ENCODE measurements around the gene AUTS2. TPM values are rescaled to one million over a fixed set of nuclear protein-coding genes. Genes with fewer than 3 reads are reported as not detected.
A peak's percentile ranks its signal among the peaks of the same experiment; 100 is the strongest.

Gene AUTS2
- polyA plus RNA-seq, 1 donor from 2014 or later = 97.3 TPM

DNA sequence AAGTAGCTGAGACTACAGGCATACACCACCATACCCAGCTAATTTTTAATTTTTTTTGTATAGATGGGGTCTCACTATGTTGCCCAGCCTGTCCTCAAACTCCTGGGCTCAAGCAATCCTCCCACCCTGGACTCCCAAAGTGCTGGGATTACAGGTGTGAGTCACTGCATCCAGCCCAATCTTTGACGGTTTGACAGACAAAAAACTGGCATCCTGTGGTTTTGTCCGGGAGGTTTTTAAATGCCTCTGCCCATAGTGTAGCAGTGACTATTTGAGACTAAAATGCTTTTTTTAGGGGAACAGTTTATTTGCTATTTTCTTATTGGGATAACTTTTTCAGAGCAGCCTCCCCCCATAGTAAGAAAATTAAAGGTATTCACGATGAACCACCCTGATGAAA is 1010.0 kb downstream of the AUTS2 start:
- Histone ChIP-seq H3F3A (ENCODE audit: insufficient read depth, low read length, poor library complexity, severe bottlenecking) (no peaks in the 10 kb centered on the region), H3K27ac (ENCODE audit: low read length) (no peak overlapping the region)
- TF ChIP-seq, protein P1, sequence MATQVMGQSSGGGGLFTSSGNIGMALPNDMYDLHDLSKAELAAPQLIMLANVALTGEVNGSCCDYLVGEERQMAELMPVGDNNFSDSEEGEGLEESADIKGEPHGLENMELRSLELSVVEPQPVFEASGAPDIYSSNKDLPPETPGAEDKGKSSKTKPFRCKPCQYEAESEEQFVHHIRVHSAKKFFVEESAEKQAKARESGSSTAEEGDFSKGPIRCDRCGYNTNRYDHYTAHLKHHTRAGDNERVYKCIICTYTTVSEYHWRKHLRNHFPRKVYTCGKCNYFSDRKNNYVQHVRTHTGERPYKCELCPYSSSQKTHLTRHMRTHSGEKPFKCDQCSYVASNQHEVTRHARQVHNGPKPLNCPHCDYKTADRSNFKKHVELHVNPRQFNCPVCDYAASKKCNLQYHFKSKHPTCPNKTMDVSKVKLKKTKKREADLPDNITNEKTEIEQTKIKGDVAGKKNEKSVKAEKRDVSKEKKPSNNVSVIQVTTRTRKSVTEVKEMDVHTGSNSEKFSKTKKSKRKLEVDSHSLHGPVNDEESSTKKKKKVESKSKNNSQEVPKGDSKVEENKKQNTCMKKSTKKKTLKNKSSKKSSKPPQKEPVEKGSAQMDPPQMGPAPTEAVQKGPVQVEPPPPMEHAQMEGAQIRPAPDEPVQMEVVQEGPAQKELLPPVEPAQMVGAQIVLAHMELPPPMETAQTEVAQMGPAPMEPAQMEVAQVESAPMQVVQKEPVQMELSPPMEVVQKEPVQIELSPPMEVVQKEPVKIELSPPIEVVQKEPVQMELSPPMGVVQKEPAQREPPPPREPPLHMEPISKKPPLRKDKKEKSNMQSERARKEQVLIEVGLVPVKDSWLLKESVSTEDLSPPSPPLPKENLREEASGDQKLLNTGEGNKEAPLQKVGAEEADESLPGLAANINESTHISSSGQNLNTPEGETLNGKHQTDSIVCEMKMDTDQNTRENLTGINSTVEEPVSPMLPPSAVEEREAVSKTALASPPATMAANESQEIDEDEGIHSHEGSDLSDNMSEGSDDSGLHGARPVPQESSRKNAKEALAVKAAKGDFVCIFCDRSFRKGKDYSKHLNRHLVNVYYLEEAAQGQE (IDR thresholded peaks at IDR 0.05; ENCODE audit: borderline replicate concordance) = no peak
- no peak for TF ChIP-seq SMC3 (conservative IDR thresholded peaks at IDR 0.05; ENCODE audit: poor library complexity)
- TF ChIP-seq EZH2 (IDR thresholded peaks at IDR 0.05; ENCODE audit: borderline replicate concordance, insufficient read depth, low read length, poor library complexity, severe bottlenecking) = no peak
- TF ChIP-seq, protein P2, sequence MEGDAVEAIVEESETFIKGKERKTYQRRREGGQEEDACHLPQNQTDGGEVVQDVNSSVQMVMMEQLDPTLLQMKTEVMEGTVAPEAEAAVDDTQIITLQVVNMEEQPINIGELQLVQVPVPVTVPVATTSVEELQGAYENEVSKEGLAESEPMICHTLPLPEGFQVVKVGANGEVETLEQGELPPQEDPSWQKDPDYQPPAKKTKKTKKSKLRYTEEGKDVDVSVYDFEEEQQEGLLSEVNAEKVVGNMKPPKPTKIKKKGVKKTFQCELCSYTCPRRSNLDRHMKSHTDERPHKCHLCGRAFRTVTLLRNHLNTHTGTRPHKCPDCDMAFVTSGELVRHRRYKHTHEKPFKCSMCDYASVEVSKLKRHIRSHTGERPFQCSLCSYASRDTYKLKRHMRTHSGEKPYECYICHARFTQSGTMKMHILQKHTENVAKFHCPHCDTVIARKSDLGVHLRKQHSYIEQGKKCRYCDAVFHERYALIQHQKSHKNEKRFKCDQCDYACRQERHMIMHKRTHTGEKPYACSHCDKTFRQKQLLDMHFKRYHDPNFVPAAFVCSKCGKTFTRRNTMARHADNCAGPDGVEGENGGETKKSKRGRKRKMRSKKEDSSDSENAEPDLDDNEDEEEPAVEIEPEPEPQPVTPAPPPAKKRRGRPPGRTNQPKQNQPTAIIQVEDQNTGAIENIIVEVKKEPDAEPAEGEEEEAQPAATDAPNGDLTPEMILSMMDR (IDR thresholded peaks at IDR 0.05; ENCODE audit: poor library complexity, severe bottlenecking) = no peak
- no peak for TF ChIP-seq TAF1 (IDR thresholded peaks at IDR 0.05; ENCODE audit: low read depth)
- TF ChIP-seq POLR2AphosphoS5 (IDR thresholded peaks at IDR 0.05) = no peak
- no peak for TF ChIP-seq EP300 (conservative IDR thresholded peaks at IDR 0.05; ENCODE audit: poor library complexity, severe bottlenecking)
- TF ChIP-seq RAD21 (conservative IDR thresholded peaks at IDR 0.05) = no peak
- no peak for TF ChIP-seq MXI1 (conservative IDR thresholded peaks at IDR 0.05; ENCODE audit: poor library complexity, severe bottlenecking)

DNA sequence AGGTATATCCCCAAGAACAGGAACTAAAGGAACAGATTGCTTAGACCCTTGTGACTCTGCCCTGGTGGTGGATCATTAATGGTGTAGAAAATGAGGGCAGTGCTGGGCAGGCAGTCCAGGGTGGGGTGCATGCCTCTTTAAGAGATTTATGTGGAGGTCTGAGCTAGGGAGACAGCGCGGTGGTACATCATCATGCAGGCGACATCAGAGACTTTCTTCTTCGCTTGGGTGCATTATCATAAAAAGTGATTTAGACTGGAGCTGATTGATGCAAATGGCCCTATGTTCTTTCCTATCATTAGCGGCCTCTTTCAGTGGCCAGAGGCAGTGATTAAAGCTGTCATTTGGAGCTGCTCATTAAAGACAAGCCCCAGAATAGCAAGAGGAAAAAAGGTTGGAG is 1014.5 kb downstream of the AUTS2 start:
- Histone ChIP-seq H3K27ac (ENCODE audit: low read length) (peak overlapping the region; percentile 92), H3K79me2 (replicated peaks; ENCODE audit: insufficient read depth, low read length) (peaks cover 96% of the 10 kb centered on the region), H3K4me2 (ENCODE audit: low read length) (peak overlapping the region; percentile 60), H3K9ac (ENCODE audit: low read length) (peak overlapping the region; percentile 63), H4K20me1 (ENCODE audit: insufficient read depth) (no peaks in the 10 kb centered on the region), H3F3A (ENCODE audit: insufficient read depth, low read length, poor library complexity, severe bottlenecking) (peaks cover 7% of the 10 kb centered on the region), H3K4me3 (ENCODE audit: low read length) (peak overlapping the region; percentile 59), H3K9me2 (ENCODE audit: insufficient read depth, low read length) (no peaks in the 10 kb centered on the region), H3K27me3 (ENCODE audit: insufficient read depth, low read depth, low read length) (no peaks in the 10 kb centered on the region), H2AFZ (ENCODE audit: low read depth, low read length) (no peak overlapping the region), H3K36me3 (ENCODE audit: insufficient read depth, low read length) (no peaks in the 10 kb centered on the region), H3K9me3 (ENCODE audit: low read length) (no peaks in the 10 kb centered on the region)
- TF ChIP-seq MXI1 (conservative IDR thresholded peaks at IDR 0.05; ENCODE audit: poor library complexity, severe bottlenecking) (peak; percentile 25), SMC3 (conservative IDR thresholded peaks at IDR 0.05; ENCODE audit: poor library complexity) (no peak), RAD21 (conservative IDR thresholded peaks at IDR 0.05) (peak; percentile 17)

More for the DNA sequence above, 1010.0 kb downstream of the AUTS2 start:
- no peak overlapping the region for H3K9ac ChIP-seq (ENCODE audit: low read length)
- no peaks in the 10 kb centered on the region for H3K9me3 ChIP-seq (ENCODE audit: low read length)
- no peaks in the 10 kb centered on the region for H3K36me3 ChIP-seq (ENCODE audit: insufficient read depth, low read length)
- H3K4me2 ChIP-seq (ENCODE audit: low read length) = no peak overlapping the region
- no peak overlapping the region for H2AFZ ChIP-seq (ENCODE audit: low read depth, low read length)
- H3K27me3 ChIP-seq (ENCODE audit: insufficient read depth, low read depth, low read length) = no peaks in the 10 kb centered on the region
- peaks cover 98% of the 10 kb centered on the region for H3K79me2 ChIP-seq (replicated peaks; ENCODE audit: insufficient read depth, low read length)
- H3K4me3 ChIP-seq (ENCODE audit: low read length) = no peak overlapping the region
- no peaks in the 10 kb centered on the region for H3K9me2 ChIP-seq (ENCODE audit: insufficient read depth, low read length)
- no peaks in the 10 kb centered on the region for H4K20me1 ChIP-seq (ENCODE audit: insufficient read depth)
